Right forelimb (tissue), 1 donor: Measurements from ENCODE around the gene RRM2.
"Not testable (repeated sequence)": the region's sequence is repeated elsewhere in the genome, so short reads cannot be mapped to it uniquely, and the experiment has no call there.

Experiments used
- DNase-seq: peaks from one replicate; pipeline ENCODE4 v3.0.0-alpha.2; 2018

Gene RRM2

GRCh38 chr2:10132596-10132995 is 10.1 kb downstream of the RRM2 start:
- no peak for DNase-seq

DNA sequence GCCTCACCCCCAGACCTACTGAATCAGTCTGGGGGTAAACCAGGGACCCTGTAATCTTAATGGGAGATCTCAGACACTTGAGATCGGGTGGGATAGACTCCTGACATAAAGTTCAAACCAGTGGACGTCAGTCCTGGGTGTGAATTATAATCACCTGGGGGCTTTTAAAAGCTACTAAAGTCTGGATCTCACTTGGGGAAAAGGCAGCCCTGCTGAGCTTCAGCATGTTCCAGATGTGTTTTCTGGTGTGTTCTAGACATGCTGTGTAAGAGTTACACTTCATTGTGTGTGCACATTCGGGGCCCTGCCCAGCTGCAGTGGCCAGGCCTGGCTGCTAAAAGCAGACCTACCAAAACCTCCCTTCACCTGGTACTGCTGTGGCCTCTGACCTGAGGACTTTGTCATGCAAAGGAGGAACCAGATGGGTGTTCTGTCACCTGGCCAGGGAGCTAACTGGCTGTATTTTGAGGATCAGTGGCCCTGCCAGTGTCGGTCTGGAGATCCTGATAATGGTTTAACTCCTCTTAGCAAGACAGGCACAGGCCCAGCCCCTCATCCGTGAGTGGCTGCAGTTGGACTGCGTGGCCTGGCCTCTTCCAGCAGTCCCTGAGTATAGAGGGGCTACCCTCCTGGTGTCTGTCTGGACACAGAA is 10.6 kb downstream of the RRM2 start:
- no peak for DNase-seq

- peak; percentile 22 for DNase-seq
These were observed 13.0 kb downstream of the RRM2 start for GRCh38 chr2:10135296-10136089.

- DNase-seq = peak; percentile 27
These were observed 13.8 kb downstream of the RRM2 start for GRCh38 chr2:10136101-10136934.

DNA sequence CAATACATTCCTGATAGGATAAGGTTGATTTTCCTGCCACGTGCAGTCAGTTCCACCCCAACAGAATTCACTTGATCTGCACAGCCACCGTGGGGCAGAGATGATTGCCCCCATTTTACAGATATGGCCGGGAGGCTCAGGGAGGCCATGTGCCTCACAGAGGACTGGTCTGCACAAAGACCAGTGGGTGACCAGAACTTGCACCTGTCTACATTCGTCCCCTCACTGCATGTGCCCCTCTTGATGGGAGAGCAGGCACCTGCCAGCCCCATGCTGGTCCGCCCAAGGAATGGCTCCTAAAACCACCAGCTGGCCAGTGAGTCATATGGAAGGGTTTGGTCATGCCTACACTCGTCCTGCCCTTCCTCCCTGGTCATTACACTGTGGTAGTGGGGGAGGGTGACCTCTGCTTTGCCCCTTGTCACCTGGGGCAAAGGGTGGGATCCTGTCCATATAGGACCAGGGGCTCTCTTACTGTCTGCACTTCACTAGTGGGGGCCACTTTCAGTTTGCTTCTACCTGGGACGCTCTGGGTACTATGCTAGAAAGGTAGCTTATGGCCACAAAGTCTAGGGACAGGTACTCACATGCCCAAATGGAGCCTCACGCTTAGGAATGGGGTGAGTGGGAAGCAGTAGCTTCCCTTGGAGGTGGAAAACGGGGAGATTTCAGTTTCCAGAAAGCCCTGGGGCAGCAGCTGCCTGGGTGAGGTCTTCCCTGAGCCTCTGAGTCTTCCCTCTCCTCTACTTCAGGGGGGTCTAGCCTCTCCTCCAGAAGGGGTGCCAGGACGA is 14.7 kb downstream of the RRM2 start:
- DNase-seq = peak; percentile 34

DNA sequence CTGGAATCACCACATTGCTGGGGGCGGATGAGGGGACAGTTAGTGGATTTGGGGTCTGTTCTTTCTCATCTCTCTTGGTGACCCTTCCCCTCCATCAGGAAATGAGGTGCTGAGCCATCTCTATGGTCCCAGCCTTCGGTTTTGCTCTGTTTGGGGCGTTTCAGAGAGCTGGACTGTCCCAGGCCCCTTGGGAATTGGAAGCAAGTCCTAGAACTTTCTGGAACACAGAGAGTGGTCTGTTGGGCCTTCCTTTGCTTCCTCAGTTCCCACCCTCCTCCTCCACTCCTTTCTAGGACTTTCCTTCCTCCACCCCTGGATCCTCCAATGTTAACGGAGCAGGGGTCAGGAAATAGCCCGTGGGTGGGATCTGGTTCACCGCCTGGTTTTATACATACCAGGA is 17.0 kb downstream of the RRM2 start:
- DNase-seq = peak; percentile 18

DNA sequence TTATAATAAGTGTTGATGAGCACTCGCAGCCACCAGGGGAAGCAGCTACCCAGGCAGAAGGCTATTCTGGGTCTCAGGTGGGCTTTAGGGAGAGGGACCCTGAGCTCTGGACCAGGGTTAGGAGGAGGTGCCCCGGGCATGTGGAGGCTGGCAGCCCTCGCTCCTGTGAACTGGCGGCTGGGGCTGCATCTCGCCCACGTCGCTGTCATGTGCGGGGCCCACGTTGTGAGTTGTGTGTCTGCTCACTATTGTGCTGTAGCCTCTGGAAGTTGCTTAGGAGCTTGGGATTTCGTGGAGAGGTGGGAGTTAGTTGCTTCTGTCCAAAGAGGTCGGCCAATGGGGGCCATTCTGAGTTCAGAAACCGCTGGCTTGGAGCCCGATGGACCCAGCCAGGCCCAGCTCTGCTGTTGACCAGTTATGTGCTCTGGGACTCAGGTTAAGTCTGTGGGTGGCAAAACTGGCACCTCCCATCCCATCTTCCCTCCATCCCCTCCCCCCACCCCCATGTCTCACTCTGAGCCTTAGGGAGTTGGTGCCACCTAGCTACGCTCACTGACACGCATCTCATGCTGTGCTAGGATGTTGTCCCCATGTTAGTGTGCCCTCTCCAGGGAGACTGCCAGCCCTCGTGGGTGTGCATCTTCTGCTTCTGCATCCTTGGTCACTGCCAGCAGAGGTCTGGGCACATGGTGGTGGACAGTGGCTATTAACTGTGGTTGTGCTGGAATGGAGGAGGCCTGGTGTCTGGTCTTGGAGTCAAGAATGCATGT is 18.5 kb downstream of the RRM2 start:
- DNase-seq = peak; percentile 25

- DNase-seq = peak; percentile 38
These were observed 19.4 kb downstream of the RRM2 start for GRCh38 chr2:10141736-10142639.

DNA sequence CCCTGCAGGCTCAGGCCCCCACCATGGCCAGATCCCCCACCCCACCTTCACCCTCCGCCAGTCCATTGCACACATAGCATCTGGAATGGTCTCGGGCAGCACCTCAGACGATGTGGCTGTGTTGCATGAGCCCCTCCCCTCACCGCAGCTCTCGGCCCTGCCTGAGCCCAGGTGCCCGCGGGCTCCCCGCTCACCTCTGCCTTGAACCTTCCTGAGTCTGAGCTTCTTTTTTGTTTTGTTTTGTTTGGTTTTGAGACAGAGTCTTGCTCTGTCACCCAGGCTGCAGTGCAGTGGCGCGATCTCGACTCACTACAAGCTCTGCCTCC is 20.1 kb downstream of the RRM2 start:
- DNase-seq = no peak

DNA sequence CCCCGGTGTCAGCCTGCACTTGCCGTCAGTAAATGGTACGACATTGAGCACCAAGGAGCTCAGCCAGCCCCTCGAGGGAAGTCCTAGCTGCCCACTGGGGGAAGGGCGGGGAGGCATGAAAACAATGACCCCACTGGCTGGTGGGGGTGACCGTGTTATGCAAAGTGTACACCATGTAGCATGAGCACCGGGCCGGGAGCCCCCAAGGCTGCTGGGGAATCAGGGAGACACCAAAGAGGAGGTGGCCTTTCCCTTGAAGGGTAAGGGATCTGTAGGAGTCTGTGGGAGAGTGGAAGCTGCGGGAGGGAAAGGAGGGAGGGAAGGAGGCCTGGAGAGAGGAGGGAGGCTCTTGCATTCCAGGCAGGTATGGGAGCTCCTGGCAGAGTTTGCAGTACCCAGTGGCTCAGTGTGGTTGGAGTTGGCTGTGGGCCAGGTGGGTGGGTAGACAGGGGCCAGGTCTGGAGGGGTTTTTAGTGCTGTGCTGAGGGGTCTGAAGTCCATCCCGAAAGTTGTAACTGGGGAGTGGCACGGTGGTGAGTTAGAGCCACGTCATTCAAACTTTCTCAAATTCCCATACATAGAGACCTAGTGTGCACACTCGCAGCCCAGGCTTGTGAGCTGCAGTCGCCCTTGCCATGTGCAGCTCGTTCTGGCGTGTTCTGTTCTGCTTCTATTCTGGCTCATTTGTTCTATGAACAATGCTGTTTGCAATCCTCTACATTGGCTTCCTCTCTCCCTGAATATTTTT is 22.4 kb downstream of the RRM2 start:
- peak; percentile 38 for DNase-seq

- DNase-seq = peak; percentile 39
These were observed 23.2 kb downstream of the RRM2 start for GRCh38 chr2:10145519-10146357.

GRCh38 chr2:10146366-10147005 is 23.9 kb downstream of the RRM2 start:
- peak; percentile 10 for DNase-seq

DNA sequence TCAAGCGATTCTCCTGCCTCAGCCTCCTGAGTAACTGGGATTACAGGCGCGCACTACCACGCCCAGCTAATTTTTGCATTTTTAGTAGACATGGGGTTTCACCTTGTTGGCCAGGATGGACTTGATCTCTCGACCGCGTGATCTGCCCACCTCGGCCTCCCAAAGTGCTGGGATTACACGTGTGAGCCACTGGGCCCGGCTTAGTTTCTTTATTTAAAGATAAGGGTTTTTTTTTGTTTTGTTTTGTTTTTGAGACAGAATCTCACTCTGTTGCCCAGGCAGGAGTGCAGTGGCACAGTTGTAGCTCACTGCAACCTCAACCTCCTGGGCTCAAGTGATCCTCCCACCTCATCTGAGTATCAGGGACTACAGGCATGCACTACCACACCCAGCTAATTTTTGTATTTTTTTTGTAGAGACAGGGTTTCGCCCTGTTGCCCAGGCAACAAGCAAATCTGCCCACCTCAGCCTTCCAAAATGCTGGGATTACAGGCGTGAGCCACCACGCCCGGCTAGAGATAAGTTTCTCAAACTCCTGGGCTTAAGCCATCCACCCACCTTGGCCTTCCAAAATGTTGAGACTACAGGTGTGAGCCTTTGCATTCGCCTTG is 24.6 kb downstream of the RRM2 start:
- not testable (repeated sequence) for DNase-seq

DNA sequence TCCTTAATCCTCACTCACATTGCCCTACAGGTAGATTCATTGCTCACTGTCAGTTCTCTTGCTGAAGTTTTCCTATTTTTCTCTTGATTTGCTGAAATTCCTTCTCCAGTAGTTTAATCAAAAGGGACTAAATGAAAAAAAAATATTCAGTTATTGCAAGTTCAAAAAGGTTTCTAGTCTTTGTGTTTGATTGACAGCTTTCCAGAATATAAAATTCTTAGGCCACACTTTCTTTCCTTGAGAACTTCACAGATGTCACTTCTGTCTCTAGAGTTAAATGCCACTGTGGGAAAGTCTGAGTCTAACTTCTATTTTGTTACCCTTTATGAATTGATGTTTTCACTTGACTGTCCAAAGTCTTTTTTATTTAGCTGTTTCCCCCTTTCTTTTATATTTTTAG is 25.7 kb downstream of the RRM2 start:
- DNase-seq = no peak

GRCh38 chr2:10149635-10150034 is 27.1 kb downstream of the RRM2 start:
- no peak for DNase-seq

- no peak for DNase-seq
These were observed 27.9 kb downstream of the RRM2 start for GRCh38 chr2:10150436-10150835.

GRCh38 chr2:10151462-10151861 is 28.9 kb downstream of the RRM2 start:
- peak; percentile 13 for DNase-seq

DNA sequence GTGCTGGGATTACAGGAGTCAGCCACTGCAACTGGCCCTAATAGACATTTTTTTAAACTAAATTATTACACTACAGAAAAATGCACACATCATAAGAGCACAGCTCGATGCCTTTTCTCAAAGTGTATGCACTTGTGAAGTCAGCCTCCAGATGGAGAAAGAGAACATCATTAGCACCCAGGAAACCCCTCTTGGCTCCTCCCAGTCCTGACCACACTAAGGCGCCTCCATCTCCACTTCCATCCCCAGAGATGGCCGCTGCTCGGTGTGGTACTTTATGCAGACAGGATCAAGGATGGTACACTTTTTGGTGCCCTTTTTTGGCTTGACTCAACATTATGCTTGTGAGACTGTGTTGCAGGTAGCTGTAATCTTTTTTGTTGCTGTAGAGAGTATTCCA is 34.8 kb downstream of the RRM2 start:
- no peak for DNase-seq
